Measurements from ENCODE around the gene INSL6.
"Not testable (repeated sequence)": the region's sequence is repeated elsewhere in the genome, so short reads cannot be mapped to it uniquely, and the experiment has no call there.

The INSL6 gene, protein sequence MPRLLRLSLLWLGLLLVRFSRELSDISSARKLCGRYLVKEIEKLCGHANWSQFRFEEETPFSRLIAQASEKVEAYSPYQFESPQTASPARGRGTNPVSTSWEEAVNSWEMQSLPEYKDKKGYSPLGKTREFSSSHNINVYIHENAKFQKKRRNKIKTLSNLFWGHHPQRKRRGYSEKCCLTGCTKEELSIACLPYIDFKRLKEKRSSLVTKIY

GRCh38 chr9:5185220-5185840 is at the start of gene INSL6:
Gene INSL6, minus strand, starts transcription at chr9:5185639. Its CDS starts 37 bp downstream, at chr9:5185602.
- no peak for DNase-seq

- DNase-seq: no peak
Measured at GRCh38 chr9:5231212-5231611, 45.8 kb upstream of the INSL6 start, which contains the start of gene INSL4. Gene INSL4, plus strand, starts transcription at chr9:5231419. Its CDS starts 105 bp downstream, at chr9:5231524.

DNA sequence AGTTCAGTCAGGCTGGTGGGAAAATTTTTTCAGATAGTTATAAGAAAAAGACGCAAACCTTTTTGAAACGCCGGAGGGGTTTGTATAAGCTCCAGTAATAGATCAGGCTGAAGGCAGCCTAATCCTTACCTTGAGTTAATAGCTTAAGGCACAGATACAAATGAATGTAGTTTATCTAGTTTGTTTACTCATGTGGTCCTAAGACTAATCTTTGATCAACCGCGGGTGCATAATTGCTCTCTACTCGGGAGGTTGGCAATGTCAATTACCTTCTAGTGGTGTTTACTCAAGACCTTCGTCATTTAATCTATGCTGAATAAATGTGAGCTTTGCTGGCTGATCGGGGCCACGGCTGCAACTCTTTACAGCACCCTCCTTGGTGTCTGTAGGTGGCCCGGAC is 45.1 kb upstream of the INSL6 start:
- no peak for DNase-seq

GRCh38 chr9:5205071-5205470 is 19.6 kb upstream of the INSL6 start:
- DNase-seq: no peak

DNA sequence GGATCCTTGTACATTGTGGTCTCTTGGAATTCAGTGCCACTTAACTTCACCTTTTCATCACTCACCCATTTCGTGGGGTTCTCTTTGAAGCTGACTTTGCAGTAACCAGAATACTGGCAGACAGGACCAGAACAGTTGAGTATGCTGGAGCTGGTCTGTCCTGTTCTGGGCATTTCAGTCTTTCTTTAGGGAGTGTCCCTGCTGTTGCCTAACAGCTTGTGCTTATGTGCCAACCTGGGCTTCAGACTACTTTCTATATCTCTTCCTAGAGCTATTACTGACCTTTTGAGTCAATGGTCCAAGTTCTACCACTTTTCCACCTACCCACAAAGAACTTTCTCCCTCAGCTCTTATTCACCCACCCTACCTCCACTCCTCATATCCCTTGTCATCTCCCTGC is 10.0 kb upstream of the INSL6 start:
- no peak for DNase-seq

- no peak for DNase-seq
Measured at GRCh38 chr9:5193345-5193744, 7.9 kb upstream of the INSL6 start.

GRCh38 chr9:5191985-5192384 is 6.5 kb upstream of the INSL6 start:
- no peak for DNase-seq

DNA sequence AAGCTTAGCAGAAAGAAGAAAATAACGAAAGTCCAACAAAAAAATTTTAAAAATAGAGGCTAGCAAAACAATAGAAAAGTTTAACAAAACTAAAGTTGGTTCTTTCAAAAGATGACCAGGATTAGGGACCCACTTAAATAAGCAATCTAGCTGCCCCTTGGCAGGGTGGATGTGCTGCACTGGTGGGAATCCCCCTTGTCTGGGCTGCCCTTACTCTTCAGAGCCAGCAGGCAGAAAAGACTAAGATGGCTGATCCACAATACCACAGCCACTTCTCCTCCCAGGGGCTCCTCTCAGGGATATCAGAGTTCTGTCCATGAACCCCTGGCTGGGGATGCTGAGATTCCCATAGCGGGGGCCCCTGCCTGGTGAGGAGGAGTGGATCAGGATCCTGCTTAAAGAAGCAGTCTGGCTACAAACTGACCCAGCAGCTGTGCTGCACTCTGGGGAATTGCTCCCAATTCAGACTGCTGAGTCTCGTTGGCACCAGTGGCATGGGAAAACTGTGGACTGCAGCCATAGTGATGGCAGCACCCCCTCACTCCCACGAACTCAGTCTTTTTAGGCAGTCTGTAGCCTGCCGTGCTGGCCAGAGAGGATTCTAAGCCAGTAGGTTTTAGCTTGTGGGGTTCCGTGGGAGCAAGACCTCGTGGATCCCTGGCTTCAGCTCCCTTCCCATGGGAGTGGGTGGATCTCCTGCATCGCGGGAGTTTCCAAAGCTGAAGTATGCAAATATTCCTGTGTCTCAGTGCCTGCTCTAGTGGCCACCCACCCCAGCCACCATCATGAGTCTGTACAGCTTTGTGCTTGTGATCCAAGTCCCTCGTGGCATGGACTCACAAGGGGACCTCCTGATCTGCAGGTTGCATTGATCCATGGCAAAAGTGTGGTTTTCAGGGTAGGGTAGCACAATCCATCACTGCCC is 2.9 kb upstream of the INSL6 start:
- DNase-seq: no peak

DNA sequence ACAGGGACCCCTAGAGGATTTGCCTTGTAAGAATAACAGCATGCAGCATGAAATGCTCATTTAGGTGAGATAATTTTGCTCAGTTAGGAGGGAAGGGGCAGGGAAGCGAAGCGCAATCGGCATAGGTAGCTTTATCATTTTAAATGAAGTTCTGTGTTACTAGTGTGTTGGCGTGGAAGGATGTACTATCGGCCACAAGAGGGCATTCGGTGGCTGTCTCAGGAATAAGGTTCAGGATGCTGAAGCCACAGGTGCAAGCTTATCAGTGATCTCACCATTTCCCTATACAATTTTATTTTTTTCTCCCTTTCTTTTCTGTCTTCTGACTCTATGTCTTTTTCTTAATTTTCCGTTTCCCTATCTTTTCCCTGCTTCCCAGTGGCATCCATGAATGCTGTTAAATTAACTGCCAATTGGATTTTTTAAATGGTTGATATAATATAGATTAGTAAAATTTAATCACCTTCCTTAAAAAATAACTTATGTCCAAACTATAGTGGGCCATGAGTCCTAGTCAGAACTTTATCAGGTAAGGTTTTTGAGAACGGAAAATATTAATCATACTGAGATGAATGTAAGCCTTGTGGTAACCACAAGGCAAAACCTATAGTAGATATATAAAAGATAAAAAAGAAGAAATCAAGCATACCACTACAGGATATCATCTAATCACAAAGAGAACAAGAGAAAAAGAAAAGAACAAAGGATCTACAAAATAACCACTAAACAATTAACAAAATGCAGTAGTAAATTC is 1.2 kb upstream of the INSL6 start:
- peak; percentile 68 for DNase-seq

GRCh38 chr9:5184776-5185175 is 663 bp downstream of the INSL6 start:
- no peak for DNase-seq

- DNase-seq: not testable (repeated sequence)
Measured at GRCh38 chr9:5180631-5181030, 4.8 kb downstream of the INSL6 start.

- DNase-seq: no peak
Measured at GRCh38 chr9:5178126-5178805, 7.2 kb downstream of the INSL6 start.

DNA sequence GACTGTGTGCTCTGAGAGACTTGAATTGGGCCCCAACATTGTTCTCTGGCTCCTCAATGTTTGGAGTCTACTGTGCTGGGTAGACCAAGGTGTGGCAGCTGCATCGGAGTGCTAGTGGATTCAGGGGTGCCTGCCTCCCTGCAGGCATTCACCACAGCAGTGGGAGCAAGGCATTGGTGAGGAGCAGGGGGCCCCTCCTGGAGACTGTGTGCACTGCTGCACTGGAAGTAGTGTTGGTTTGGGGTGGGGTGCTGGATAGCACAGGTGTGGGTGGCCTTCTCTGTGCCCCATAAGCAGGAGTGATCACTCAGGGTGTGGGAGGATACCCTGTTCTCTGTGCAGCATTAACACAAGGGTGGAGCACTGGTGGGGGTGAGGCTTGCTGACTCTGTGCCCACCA is 39.2 kb downstream of the INSL6 start:
- no peak for DNase-seq

DNA sequence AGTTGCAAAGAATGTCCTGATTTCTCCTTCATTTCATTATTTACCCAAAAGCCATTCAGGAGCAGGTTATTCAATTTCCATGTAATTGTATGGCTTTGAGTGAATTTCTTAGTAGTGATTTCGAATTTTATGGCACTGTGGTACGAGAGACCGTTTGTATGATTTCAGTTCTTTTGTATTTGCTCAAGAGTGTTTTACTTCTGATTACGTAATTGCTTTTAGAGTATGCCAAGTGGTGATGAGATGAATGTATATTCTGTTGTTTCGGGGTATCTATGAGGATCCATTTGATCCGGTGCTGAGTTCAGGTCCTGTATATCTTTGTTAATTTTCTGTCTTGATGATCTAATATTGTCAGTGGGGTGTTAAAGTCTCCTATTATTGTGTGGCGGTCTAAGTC is 41.2 kb downstream of the INSL6 start:
- DNase-seq: no peak

DNA sequence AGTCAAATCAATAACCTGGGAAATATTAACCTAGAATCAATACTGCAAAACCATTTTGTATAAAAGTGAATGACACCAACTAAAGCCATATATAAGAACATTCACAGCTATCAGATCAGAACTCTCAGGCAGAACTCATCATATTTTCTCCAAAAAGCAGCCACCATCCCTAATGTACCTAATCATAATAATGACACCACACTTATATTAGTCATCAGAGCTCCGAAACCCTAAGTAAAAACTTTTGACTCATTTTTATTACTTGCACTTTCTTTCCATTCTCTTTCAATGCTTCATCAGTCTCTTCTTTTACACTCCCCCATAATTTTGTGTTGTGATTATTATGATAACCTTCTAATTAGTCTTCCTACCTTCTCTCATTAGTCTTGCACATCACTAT is 45.3 kb downstream of the INSL6 start:
- no peak for DNase-seq

DNA sequence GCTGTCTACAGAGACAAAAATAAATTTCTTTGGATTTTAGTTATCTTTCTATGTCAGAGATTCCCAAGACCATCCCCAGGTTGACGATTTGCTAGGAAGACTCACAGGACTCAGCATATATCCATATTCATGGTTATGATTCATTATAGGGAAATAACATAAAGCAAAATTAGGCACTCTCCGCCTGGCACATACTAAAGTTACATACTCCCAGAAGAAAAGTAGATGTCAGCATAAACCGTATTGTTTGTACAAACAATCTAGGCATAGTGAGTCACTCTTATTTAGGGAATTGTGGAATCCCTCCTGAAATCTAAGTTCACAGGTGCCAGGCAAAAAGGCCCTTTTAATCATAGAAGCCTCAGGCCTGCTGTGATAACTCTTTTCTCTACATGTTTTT is 62.9 kb downstream of the INSL6 start:
- no peak for DNase-seq

GRCh38 chr9:5122116-5122515 is 63.3 kb downstream of the INSL6 start:
- DNase-seq: no peak

- no peak for DNase-seq
Measured at GRCh38 chr9:5113994-5114748, 71.3 kb downstream of the INSL6 start.

Data from CD4-positive, alpha-beta T cell treated with Interleukin-15 for 1 hour (primary cell).